GM19468 (cell line): ENCODE results near the gene DOCK2.

Experiments used
- ATAC-seq: cut with Tn5 transposase; IDR thresholded peaks from one replicate; pipeline ENCODE4 v1.9.1; 2021; ENCODE audit warnings: mild to moderate bottlenecking, moderate library complexity, moderate number of reproducible peaks; ENCODE audit not compliant: unreplicated experiment; ENCODE audit errors: extremely low read depth

DOCK2 gene

DNA sequence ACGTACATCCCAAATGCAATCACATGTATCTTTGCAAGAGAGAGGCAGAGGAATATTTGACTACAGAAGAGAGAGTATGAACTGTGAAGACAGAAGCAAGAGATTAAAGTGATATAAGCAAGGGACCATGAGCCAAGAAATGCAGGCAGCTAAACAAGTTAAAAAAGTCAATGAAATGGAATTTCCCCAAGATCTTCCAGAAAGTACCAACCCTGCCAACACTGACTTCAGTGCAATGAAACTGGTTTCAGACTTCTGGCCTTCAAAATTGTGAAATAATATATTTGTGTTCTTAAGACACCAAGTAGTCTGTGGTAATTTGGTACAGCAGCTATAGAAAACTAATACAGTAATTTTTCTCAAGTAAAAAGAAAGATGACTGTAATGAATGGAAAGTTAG, 489.6 kb downstream of the DOCK2 start:
- no peak for ATAC-seq

DNA sequence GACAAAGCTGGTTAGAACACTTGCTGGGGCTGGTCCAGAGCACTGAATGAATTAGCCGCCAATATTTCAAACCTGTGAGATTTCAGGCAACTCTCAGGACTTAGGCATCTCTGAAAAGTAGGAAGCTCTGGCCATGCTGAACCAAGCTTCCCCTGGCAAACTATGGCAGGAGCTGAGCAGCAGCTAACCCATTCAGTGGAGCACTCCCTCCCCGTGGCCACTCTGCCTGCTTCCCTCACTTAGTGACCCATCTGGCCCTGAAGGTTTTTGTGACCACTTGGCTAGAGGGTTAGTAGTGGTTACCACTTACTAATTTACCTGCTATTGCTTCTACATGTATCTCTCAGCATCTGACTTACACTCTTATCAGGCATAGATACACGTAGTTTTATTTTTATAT, 494.2 kb downstream of the DOCK2 start:
- no peak for ATAC-seq

DNA sequence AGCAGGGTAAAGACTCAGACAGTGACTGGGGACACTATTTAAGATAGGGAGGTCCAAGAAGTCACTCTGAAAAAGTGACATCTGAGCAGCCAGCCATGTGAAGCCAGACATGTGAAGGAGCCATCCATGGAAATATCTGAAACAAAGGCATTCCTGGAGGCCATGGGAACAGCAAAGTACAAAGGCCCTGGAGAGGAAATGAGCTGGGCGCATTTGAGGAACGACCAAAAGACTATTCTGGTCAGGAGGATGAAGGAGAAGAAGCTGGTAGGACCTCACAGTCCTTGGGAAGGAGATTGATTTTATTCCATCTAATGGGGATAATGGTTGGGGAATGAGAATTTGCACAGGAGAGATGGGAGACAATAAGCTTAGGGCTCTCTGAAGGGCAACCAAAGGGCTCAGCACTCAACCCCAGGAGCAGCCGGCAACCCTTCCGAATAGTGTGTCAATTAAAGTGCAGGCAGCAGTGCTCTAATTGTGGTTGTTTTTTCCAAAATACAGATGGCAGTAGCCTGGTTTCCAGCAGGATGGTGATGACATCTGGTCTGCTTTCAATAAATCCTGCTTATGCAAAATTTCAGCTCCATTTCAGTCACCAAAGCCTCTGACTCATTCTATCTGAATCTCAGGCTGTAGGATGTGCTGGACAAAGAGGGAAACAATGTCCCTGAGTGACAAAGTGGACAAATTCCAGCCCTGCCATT, 495.3 kb downstream of the DOCK2 start:
- no peak for ATAC-seq
